Upper lobe of left lung (tissue), 6 donors: ENCODE data around the gene LRIG3. TPM values are rescaled to one million over a fixed set of nuclear protein-coding genes. Genes with fewer than 3 reads are reported as not detected.

ENCODE experiments used
- ATAC-seq, 2 donors: fragments of 200-7000 bp; cut with Tn5 transposase; one replicate each; pipeline ENCODE4 v1.9.1; 2022; ENCODE audit warnings: mild to moderate bottlenecking in 2 of 2, moderate library complexity in 2 of 2; ENCODE audit not compliant: low FRiP score in 2 of 2
- DNase-seq, 2 donors: peaks; one replicate each; pipeline ENCODE4 v3.0.0-alpha.2; 2019 to 2020
- H3K27ac ChIP-seq, 4 donors: fragments of 200-600 bp; sonication (generic); one replicate each; pipeline ENCODE4 v1.5.1; 2016 to 2019
- H3K27me3 ChIP-seq, 4 donors: fragments of 200-600 bp; sonication (generic); one replicate each; pipeline ENCODE4 v1.5.1; 2017 to 2019
- H3K36me3 ChIP-seq, 4 donors: fragments of 200-600 bp; sonication (generic); one replicate each; pipeline ENCODE4 v1.5.1; 2016 to 2019
- H3K4me1 ChIP-seq, 4 donors: fragments of 200-600 bp; sonication (generic); one replicate each; pipeline ENCODE4 v1.5.1; 2018 to 2019
- H3K4me3 ChIP-seq, 4 donors: fragments of 200-600 bp; sonication (generic); one replicate each; pipeline ENCODE4 v1.5.1; 2017 to 2019; ENCODE audit warnings: mild to moderate bottlenecking in 2 of 4, moderate library complexity in 1 of 4
- H3K9me3 ChIP-seq, 4 donors: fragments of 200-600 bp; sonication (generic); one replicate each; pipeline ENCODE4 v1.5.1; 2018 to 2019
- EP300 ChIP-seq, 4 donors: sonication (generic); formaldehyde crosslinking; IDR thresholded peaks; one replicate each; pipeline ENCODE4 v1.5.1; 2017; ENCODE audit warnings: antibody characterized with exemption in 4 of 4, control low read depth in 2 of 4
- POLR2A ChIP-seq, 4 donors: fragments of 450-650 bp; IDR thresholded peaks; one replicate each; pipeline ENCODE4 v1.5.1; 2016 to 2017; ENCODE audit warnings: antibody characterized with exemption in 4 of 4, mild to moderate bottlenecking in 2 of 4
- POLR2AphosphoS5 ChIP-seq, 2 donors: sonication (generic); formaldehyde crosslinking; IDR thresholded peaks; one replicate each; pipeline ENCODE4 v1.5.1; 2017; ENCODE audit warnings: antibody characterized with exemption in 2 of 2
- WGBS, 2 donors: methylation state at CpG; one replicate each; pipeline ENCODE4 v1.1.5; 2017 to 2018; 5-methylcytosine and 5-hydroxymethylcytosine counted together
- total RNA-seq, 6 donors: library from RNA; depleted of rRNA in 4 of 6; stranded (reverse); fragments of >200 nt in 4 of 6; gene quantifications; one replicate each; pipeline versions ENCODE4 v1.1.0 to v1.2.1, GENCODE V29; 2016 to 2021
- TF ChIP-seq, protein P1 (sequence below), 6 experiments: fragments of 450-650 bp in 4 of 6; fragments of 200-600 bp in 2 of 6; sonication (generic) in 2 of 6; IDR thresholded peaks; one replicate each; pipeline ENCODE4 v1.5.1; 2016 to 2019; ENCODE audit warnings: antibody characterized with exemption in 6 of 6
- donor health status: DM: no; HTN: no; CAD: no; lungs with moderate emphysema.
- donor health status: DM: no; HTN: yes; CAD: no; lungs with severe emphysema.

The LRIG3 gene
- total RNA-seq, 6 donors from 2014 or later = 18.3 to 91.8 (median 33.1) TPM

- Histone ChIP-seq H3K4me3 (no peak overlapping the region), H3K27ac (no peak overlapping the region), H3K4me1 (peaks cover under 1 to 5% (median 2%) of the 10 kb centered on the region in 4 donors), H3K9me3 (no peaks in the 10 kb centered on the region), H3K36me3 (peaks cover 0 to 8% (median 0%) of the 10 kb centered on the region in 4 donors), H3K27me3 (no peaks in the 10 kb centered on the region)
- DNase-seq (no peak), ATAC-seq (no peak)
- WGBS, 2 donors = 74 to 83% methylated on average over 5 of the region's 5 CpGs
- TF ChIP-seq, protein P1, sequence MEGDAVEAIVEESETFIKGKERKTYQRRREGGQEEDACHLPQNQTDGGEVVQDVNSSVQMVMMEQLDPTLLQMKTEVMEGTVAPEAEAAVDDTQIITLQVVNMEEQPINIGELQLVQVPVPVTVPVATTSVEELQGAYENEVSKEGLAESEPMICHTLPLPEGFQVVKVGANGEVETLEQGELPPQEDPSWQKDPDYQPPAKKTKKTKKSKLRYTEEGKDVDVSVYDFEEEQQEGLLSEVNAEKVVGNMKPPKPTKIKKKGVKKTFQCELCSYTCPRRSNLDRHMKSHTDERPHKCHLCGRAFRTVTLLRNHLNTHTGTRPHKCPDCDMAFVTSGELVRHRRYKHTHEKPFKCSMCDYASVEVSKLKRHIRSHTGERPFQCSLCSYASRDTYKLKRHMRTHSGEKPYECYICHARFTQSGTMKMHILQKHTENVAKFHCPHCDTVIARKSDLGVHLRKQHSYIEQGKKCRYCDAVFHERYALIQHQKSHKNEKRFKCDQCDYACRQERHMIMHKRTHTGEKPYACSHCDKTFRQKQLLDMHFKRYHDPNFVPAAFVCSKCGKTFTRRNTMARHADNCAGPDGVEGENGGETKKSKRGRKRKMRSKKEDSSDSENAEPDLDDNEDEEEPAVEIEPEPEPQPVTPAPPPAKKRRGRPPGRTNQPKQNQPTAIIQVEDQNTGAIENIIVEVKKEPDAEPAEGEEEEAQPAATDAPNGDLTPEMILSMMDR (IDR thresholded peaks at IDR 0.05) = no peak
- TF ChIP-seq POLR2AphosphoS5 (IDR thresholded peaks at IDR 0.05) (no peak), POLR2A (IDR thresholded peaks at IDR 0.05) (no peak), EP300 (IDR thresholded peaks at IDR 0.05) (no peak)
Observed at GRCh38 chr12:58901664-58902063, 18.6 kb downstream of the LRIG3 start.

DNA sequence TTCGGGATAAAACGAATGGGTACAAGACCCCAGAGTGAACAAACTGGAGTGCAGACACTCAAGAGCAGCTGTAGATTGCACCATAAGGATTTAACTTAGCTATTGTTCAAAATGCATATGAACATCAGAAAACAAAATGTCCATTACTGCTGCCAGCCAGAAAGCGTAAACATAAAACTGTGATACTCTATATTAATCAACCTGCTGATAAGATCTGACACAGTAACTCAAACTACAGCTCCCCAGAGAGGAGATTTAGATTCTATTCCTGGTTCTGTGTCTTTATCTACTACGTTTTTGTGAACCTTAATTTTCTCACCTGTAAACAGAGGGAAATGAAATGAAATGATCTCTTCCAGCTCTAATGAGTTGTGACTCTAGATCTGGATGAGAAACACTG lies 22.3 kb downstream of the LRIG3 start:
- ATAC-seq (no peak), DNase-seq (no peak)
- 77 to 78% methylated on average over 4 of the region's 4 CpGs for WGBS, 2 donors
- Histone ChIP-seq H3K36me3 (no peaks in the 10 kb centered on the region), H3K27me3 (no peaks in the 10 kb centered on the region), H3K4me1 (peaks cover 3 to 15% (median 6%) of the 10 kb centered on the region in 4 donors), H3K27ac (no peak overlapping the region), H3K9me3 (no peaks in the 10 kb centered on the region), H3K4me3 (no peak overlapping the region)
- TF ChIP-seq EP300 (IDR thresholded peaks at IDR 0.05) (no peak), POLR2AphosphoS5 (IDR thresholded peaks at IDR 0.05) (no peak), POLR2A (IDR thresholded peaks at IDR 0.05) (no peak)
- TF ChIP-seq, protein P1 (IDR thresholded peaks at IDR 0.05) = no peak

DNA sequence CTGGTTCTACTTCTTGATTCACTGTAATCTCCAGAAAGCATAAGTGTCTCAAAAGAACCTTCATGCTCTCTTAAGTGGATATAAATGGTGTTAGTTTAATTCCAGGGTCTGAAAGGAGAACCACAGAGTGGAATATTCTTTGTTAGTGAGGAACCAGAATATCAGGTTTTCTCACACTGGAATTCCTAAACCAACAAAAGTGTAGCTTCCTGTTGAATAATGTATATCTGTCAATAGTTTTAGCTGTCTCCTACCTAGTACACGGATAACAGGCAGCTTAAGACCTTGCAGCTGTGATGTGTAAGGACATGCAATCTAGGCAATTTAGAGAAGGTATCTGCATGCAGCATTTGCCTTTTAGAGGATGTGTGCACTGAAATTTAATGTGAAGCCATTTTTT lies 24.0 kb downstream of the LRIG3 start:
- no peak overlapping the region for H3K27ac ChIP-seq
- H3K9me3 ChIP-seq = no peaks in the 10 kb centered on the region
- no peak for ATAC-seq
- no peaks in the 10 kb centered on the region for H3K27me3 ChIP-seq
- H3K4me3 ChIP-seq = no peak overlapping the region
- peaks cover 3 to 17% (median 4%) of the 10 kb centered on the region in 4 donors for H3K4me1 ChIP-seq
- 45 to 50% methylated on average over 1 of the region's 1 CpG for WGBS, 2 donors
- no peaks in the 10 kb centered on the region for H3K36me3 ChIP-seq
- TF ChIP-seq, protein P1 (IDR thresholded peaks at IDR 0.05) = no peak
- TF ChIP-seq POLR2A (IDR thresholded peaks at IDR 0.05) (no peak), POLR2AphosphoS5 (IDR thresholded peaks at IDR 0.05) (no peak), EP300 (IDR thresholded peaks at IDR 0.05) (no peak)
- DNase-seq = no peak

DNA sequence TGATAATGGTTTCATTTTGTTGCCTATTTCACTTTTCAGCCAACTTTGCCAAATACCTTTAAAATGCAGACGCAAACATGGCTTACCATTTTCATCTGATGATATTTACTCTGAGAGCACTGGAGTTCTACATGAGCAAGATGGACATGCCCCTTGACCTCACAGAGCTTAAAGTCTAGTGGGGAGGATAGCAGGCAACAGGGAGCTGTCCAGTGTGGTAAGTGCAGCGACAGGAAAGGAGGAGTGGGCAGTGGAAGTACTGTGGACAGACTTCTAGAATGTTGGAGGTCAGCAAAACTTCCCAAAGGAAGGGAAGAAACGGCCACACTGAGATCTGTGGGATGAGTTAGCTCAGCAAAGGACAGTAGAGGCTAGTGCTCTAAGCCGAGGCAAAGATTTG lies 25.3 kb downstream of the LRIG3 start:
- peaks cover 3 to 17% (median 4%) of the 10 kb centered on the region in 4 donors for H3K4me1 ChIP-seq
- no peaks in the 10 kb centered on the region for H3K9me3 ChIP-seq
- DNase-seq (no peak), ATAC-seq (no peak)
- peaks cover 0 to under 1% (median 0%) of the 10 kb centered on the region in 4 donors for H3K36me3 ChIP-seq
- H3K4me3 ChIP-seq = no peak overlapping the region
- TF ChIP-seq, protein P1 (IDR thresholded peaks at IDR 0.05) = no peak
- TF ChIP-seq POLR2A (IDR thresholded peaks at IDR 0.05) (no peak), POLR2AphosphoS5 (IDR thresholded peaks at IDR 0.05) (no peak), EP300 (IDR thresholded peaks at IDR 0.05) (no peak)
- WGBS, 2 donors = 78 to 86% methylated on average over 4 of the region's 4 CpGs
- H3K27me3 ChIP-seq = no peaks in the 10 kb centered on the region
- no peak overlapping the region for H3K27ac ChIP-seq

DNA sequence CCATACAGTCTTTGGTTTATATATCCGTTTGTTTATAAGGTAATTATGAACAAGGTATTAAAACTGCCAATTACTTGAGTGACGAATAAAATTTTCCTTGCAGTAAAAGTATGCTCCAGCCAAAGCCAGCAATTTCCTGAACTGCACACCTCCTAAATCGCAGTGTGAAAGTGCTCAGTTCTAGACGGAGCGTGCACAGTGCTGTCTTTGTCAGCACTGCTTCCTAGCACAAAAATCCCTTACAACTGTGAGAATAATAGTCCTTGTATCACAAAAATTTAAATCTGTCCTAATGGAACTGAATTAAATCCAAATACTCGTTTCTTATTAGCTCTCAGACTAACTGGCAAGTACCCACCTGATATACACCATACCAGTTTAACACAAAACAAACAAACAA lies 26.3 kb downstream of the LRIG3 start:
- Histone ChIP-seq H3K27me3 (no peaks in the 10 kb centered on the region), H3K4me3 (no peak overlapping the region), H3K27ac (no peak overlapping the region), H3K4me1 (peaks cover 3 to 17% (median 4%) of the 10 kb centered on the region in 4 donors), H3K9me3 (no peaks in the 10 kb centered on the region), H3K36me3 (peaks cover 0 to 10% (median 3%) of the 10 kb centered on the region in 4 donors)
- 74 to 78% methylated on average over 6 of the region's 6 CpGs for WGBS, 2 donors
- DNase-seq = no peak
- ATAC-seq = no peak
- no peak for TF ChIP-seq POLR2AphosphoS5 (IDR thresholded peaks at IDR 0.05)
- TF ChIP-seq, protein P1 (IDR thresholded peaks at IDR 0.05) = no peak
